ENCODE results near the gene SLC16A8.

SLC16A8 gene

GRCh38 chr22:38111925-38112355 lies 28.0 kb upstream of the SLC16A8 start:
- DNase-seq: no peak

- no peak for DNase-seq
Observed at GRCh38 chr22:38110863-38111852, 27.2 kb upstream of the SLC16A8 start.

GRCh38 chr22:38110008-38110862 lies 26.3 kb upstream of the SLC16A8 start, which contains the start of gene BAIAP2L2:
Gene BAIAP2L2 (minus strand): TSS chr22:38110684. CDS start chr22:38110525, 159 bp downstream.
- no peak for DNase-seq

GRCh38 chr22:38109371-38110001 lies 25.5 kb upstream of the SLC16A8 start:
- peak; percentile 29 for DNase-seq

GRCh38 chr22:38108561-38109319 lies 24.8 kb upstream of the SLC16A8 start:
- DNase-seq: no peak

- no peak for DNase-seq
Observed at GRCh38 chr22:38107692-38108515, 23.9 kb upstream of the SLC16A8 start.

GRCh38 chr22:38106814-38107578 lies 23.0 kb upstream of the SLC16A8 start:
- no peak for DNase-seq

GRCh38 chr22:38104084-38104483 lies 20.1 kb upstream of the SLC16A8 start:
- DNase-seq: no peak

- no peak for DNase-seq
Observed at GRCh38 chr22:38103641-38104040, 19.7 kb upstream of the SLC16A8 start.

- no peak for DNase-seq
Observed at GRCh38 chr22:38098410-38099249, 14.6 kb upstream of the SLC16A8 start.

GRCh38 chr22:38097557-38098409 lies 13.8 kb upstream of the SLC16A8 start:
- DNase-seq: no peak

- DNase-seq: no peak
Observed at GRCh38 chr22:38097058-38097457, 13.1 kb upstream of the SLC16A8 start.

- no peak for DNase-seq
Observed at GRCh38 chr22:38089474-38089851, 5.5 kb upstream of the SLC16A8 start.

GRCh38 chr22:38088629-38089473 lies 4.9 kb upstream of the SLC16A8 start:
- no peak for DNase-seq

GRCh38 chr22:38087855-38088254 lies 3.9 kb upstream of the SLC16A8 start:
- no peak for DNase-seq

GRCh38 chr22:38086942-38087341 lies 3.0 kb upstream of the SLC16A8 start:
- DNase-seq: no peak
